ENCODE measurements around the gene HBA2. TPM values are rescaled to one million over a fixed set of nuclear protein-coding genes. Genes with fewer than 3 reads are reported as not detected.

The HBA2 gene
- total and polyA plus RNA-seq, 9 of the 15 experiments (the other 6 are each of a cell fraction or from before 2014, with no cell fraction given) = 40.4 to 853 (median 286) TPM

GRCh38 chr16:180681-181564 is 8.2 kb downstream of the HBA2 start (continued):
- TF ChIP-seq TSHZ1 (CRISPR knock-in tag; IDR thresholded peaks at IDR 0.05) = no peak
- no peak for TF ChIP-seq ZNF561 (CRISPR knock-in tag; conservative IDR thresholded peaks at IDR 0.05)
- TF ChIP-seq, protein P1, sequence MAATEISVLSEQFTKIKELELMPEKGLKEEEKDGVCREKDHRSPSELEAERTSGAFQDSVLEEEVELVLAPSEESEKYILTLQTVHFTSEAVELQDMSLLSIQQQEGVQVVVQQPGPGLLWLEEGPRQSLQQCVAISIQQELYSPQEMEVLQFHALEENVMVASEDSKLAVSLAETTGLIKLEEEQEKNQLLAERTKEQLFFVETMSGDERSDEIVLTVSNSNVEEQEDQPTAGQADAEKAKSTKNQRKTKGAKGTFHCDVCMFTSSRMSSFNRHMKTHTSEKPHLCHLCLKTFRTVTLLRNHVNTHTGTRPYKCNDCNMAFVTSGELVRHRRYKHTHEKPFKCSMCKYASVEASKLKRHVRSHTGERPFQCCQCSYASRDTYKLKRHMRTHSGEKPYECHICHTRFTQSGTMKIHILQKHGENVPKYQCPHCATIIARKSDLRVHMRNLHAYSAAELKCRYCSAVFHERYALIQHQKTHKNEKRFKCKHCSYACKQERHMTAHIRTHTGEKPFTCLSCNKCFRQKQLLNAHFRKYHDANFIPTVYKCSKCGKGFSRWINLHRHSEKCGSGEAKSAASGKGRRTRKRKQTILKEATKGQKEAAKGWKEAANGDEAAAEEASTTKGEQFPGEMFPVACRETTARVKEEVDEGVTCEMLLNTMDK (IDR thresholded peaks at IDR 0.05; ENCODE audit: borderline replicate concordance, insufficient read depth, low read depth, low read length, poor library complexity, severe bottlenecking) = peak; percentile 17
- no peak for TF ChIP-seq LEF1 (IDR thresholded peaks at IDR 0.05)
- no peak for TF ChIP-seq SPI1 (IDR thresholded peaks at IDR 0.05; ENCODE audit: borderline replicate concordance, low read depth, low read length)
- TF ChIP-seq, protein P2, sequence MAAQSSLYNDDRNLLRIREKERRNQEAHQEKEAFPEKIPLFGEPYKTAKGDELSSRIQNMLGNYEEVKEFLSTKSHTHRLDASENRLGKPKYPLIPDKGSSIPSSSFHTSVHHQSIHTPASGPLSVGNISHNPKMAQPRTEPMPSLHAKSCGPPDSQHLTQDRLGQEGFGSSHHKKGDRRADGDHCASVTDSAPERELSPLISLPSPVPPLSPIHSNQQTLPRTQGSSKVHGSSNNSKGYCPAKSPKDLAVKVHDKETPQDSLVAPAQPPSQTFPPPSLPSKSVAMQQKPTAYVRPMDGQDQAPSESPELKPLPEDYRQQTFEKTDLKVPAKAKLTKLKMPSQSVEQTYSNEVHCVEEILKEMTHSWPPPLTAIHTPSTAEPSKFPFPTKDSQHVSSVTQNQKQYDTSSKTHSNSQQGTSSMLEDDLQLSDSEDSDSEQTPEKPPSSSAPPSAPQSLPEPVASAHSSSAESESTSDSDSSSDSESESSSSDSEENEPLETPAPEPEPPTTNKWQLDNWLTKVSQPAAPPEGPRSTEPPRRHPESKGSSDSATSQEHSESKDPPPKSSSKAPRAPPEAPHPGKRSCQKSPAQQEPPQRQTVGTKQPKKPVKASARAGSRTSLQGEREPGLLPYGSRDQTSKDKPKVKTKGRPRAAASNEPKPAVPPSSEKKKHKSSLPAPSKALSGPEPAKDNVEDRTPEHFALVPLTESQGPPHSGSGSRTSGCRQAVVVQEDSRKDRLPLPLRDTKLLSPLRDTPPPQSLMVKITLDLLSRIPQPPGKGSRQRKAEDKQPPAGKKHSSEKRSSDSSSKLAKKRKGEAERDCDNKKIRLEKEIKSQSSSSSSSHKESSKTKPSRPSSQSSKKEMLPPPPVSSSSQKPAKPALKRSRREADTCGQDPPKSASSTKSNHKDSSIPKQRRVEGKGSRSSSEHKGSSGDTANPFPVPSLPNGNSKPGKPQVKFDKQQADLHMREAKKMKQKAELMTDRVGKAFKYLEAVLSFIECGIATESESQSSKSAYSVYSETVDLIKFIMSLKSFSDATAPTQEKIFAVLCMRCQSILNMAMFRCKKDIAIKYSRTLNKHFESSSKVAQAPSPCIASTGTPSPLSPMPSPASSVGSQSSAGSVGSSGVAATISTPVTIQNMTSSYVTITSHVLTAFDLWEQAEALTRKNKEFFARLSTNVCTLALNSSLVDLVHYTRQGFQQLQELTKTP (IDR thresholded peaks at IDR 0.05; ENCODE audit: low read depth in 1 of 2, partially characterized antibody in 2 of 2) = no peak
- TF ChIP-seq CBX5 (IDR thresholded peaks at IDR 0.05; ENCODE audit: borderline replicate concordance, low read depth) = no peak; the same call in 1 of the 2 replicates
- no peak for TF ChIP-seq ZNF174 (CRISPR knock-in tag; IDR thresholded peaks at IDR 0.05)
- TF ChIP-seq, protein P3, sequence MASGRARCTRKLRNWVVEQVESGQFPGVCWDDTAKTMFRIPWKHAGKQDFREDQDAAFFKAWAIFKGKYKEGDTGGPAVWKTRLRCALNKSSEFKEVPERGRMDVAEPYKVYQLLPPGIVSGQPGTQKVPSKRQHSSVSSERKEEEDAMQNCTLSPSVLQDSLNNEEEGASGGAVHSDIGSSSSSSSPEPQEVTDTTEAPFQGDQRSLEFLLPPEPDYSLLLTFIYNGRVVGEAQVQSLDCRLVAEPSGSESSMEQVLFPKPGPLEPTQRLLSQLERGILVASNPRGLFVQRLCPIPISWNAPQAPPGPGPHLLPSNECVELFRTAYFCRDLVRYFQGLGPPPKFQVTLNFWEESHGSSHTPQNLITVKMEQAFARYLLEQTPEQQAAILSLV (tag; IDR thresholded peaks at IDR 0.05) = no peak
- TF ChIP-seq, protein P4, sequence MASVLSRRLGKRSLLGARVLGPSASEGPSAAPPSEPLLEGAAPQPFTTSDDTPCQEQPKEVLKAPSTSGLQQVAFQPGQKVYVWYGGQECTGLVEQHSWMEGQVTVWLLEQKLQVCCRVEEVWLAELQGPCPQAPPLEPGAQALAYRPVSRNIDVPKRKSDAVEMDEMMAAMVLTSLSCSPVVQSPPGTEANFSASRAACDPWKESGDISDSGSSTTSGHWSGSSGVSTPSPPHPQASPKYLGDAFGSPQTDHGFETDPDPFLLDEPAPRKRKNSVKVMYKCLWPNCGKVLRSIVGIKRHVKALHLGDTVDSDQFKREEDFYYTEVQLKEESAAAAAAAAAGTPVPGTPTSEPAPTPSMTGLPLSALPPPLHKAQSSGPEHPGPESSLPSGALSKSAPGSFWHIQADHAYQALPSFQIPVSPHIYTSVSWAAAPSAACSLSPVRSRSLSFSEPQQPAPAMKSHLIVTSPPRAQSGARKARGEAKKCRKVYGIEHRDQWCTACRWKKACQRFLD (CRISPR knock-in tag; IDR thresholded peaks at IDR 0.05) = peak; percentile 92
- TF ChIP-seq SMARCE1 (IDR thresholded peaks at IDR 0.05) = no peak
- TF ChIP-seq HEY1 (CRISPR knock-in tag; IDR thresholded peaks at IDR 0.05; ENCODE audit: borderline replicate concordance) = no peak
- TF ChIP-seq MAFK (IDR thresholded peaks at IDR 0.05; ENCODE audit: low read length) = no peak
- no peak; the same call in 1 of the 2 replicates for TF ChIP-seq MBD2 (IDR thresholded peaks at IDR 0.05; ENCODE audit: borderline replicate concordance, low read depth)
- TF ChIP-seq POLR2A (conservative IDR thresholded peaks at IDR 0.05) = peak; percentile 70
